Stimulated activated CD4-positive, alpha-beta T cell treated with anti-CD3 and anti-CD28 coated beads, Interleukin-1b, Interleukin-23, amount 100 ng/mL, for 48 hours (primary cell): ENCODE results near the gene LPIN2.

Experiments used
- DNase-seq: peaks from one replicate; pipeline ENCODE4 v3.0.0-alpha.2; 2020

LPIN2 gene

GRCh38 chr18:2978661-2979106, 34.3 kb downstream of the LPIN2 start:
- DNase-seq, result peak; percentile 62

- DNase-seq, result no peak
Observed at GRCh38 chr18:2978208-2978607, 34.7 kb downstream of the LPIN2 start.

DNA sequence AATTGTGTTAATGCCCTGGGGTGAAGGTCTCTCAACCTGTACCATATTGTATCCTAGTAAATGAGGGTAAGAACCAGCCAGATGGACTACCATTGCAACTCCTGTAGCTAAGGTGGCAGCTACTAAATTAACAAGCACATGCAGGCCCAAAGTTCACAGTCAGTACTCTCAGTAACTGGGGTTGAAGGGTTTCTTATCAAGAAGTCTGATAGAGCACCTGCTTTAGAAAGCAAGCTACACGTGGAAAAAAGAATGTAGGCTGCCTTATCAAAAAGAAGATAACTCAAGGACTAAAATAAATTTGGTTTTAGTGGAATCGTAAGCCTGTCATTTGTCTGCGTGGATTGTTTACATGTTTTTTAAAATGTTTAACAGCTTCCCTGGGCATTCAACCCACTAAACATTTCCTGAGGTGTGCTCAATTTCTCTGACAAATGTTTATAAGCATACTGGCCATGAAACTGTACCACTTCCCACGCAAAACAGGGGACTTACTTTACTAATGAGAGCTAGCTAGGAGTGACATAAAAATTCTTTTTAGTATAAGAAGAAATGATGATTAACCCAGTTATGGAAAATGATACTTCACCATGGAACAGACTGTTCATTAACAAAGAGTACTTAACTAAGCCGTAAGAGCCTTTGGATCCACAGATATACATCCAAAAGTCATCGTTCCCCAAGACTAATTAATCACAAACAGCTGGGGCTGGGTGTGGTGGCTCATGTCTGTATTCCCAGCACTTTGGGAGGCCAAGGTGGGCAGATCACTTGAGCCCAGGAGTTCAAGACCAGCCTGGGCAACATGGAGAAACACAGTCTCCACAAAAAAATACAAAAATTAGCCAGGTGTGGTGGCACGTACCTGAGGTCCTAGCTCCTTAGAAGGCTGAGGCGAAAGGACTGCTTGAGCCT, 36.5 kb downstream of the LPIN2 start:
- DNase-seq, result no peak

GRCh38 chr18:2974731-2975130, 38.2 kb downstream of the LPIN2 start:
- DNase-seq, result no peak

GRCh38 chr18:2971741-2972552, 41.0 kb downstream of the LPIN2 start:
- peak; percentile 83 for DNase-seq

- peak; percentile 58 for DNase-seq
Observed at GRCh38 chr18:2970772-2971659, 41.9 kb downstream of the LPIN2 start.

DNA sequence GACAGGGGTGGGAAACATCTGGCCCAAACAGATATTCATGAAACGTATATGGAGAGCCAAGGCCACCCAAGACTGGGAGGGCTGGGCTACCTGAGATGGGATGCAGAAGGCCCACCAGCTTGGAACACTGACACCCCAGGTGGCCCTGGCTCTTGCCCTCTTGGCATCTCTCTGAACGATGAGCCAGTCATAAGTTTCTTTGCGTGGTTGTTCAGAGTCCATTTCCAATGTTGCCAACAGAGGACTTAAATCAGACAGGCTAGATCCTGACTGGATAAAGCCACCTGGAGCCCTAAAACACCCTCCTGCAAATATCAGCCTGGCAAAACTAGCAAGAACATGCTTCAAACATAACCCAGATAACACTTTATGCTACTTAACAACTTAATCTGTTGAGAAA, 42.6 kb downstream of the LPIN2 start:
- no peak for DNase-seq

GRCh38 chr18:2969695-2970094, 43.2 kb downstream of the LPIN2 start:
- no peak for DNase-seq

DNA sequence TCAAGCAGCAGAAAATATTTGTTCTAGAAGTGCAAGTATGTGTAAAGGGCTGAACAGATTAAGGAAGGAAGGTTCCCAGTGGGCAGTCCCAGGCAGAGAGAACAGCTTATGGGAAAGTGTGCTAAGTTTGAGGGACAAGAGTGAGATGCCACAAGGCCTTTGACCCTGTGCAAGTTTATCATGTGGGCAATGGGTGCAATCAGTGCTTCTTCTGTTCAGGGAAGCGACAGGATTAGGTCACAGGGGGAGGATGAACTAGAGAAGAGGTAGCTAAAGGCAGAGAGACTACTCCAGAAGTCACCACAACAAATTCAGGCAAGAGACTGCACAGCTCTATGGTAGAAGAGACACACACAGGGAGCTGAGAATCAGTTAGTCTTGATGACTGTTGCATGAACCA, 44.3 kb downstream of the LPIN2 start:
- no peak for DNase-seq

DNA sequence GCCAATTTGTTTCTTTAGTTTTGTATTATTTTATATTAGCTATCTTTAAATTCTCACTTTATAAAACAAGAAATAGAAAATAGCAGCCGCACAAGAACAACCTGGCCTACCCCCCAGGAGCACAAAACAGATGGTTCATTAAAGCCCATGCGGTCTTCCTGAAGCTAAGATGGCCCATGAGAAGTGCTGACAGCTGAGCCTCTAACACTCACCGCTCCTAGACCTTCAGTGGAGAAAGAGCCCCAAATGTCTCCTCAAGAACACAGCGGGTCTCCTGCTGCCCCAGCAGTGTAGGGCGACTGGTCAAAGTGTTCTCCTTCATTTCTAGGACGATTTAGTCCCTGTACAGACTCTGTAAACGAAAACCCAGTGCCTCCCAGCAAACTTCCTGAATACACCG, 45.1 kb downstream of the LPIN2 start:
- DNase-seq, result no peak

DNA sequence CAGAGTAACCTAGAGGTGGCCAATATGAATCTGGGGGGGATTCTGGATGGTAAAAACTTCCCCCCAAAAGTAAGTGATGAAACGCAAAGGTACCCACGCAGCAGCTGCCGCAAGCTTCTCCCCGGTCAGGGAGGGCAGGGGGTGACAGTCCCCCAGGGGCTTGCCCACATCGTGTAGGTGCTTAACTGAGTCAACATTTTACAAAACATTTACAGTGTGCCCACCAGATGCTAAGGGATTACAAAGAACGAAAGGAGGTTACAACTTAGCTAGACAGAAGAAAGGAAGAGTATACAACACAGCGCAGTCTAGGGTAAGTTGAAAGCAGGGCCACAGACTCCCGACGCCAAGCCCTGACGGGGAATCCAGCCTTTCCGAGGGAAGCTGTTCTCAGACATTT, 45.6 kb downstream of the LPIN2 start:
- DNase-seq, result no peak

DNA sequence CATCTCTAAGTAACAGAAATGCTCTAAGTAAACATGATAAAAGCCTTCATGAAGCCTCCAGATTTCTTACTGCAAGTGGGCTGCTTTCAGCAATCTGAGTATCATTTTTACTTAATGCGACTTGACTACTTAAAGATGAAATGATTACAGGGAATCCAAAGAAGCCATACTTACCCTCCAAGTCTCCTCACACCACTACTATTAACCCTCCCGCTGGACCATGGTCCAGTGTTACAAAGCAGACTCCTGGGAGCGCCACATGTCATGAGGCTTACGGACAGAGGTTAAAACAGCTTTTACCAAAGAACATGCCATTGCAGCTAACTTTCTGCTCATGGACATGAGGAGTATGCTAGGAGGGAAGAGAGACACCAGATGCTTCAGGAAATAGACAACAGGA, 46.4 kb downstream of the LPIN2 start:
- no peak for DNase-seq

DNA sequence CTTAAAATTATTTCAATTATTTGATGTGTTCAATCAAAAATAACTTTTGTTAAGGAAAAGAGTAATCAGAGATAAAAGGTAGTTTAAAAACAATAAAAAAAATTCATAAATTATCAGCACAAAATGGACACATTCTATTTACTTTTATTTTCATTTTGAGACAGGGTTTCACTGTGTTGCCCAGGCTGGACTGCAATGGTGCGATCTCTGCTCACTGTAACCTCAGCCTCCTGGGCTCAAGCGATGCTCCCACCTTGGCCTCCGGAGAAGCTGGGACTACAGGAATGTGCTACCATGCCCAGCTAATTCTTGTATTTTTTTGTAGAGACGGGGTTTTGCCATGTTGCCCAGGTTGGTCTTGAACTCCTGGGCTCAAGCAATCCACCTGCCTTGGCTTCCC, 47.1 kb downstream of the LPIN2 start:
- DNase-seq, result no peak

GRCh38 chr18:2964361-2965010, 48.5 kb downstream of the LPIN2 start:
- DNase-seq, result no peak
